HepG2 (cell line): ENCODE data around the gene ZC3H4. TPM values are rescaled to one million over a fixed set of nuclear protein-coding genes. Genes with fewer than 3 reads are reported as not detected.

Source experiments
- ATAC-seq: fragments of 200-7000 bp; cut with Tn5 transposase; 3 replicates; pipeline ENCODE4 v1.9.1; 2020; ENCODE audit warnings: mild to moderate bottlenecking, moderate library complexity
- BruUV-seq: library from RNA; stranded (reverse); fragments of 400-500 nt; replicated peaks from 2 replicates; lab custom pipeline; 2021; lab: Mats Ljungman, UMichigan
- CTCF ChIA-PET: fragments of 300-600 bp; formaldehyde crosslinking; extraction: SDS; loops from one replicate; lab custom pipeline; 2021; ENCODE audit warnings: low total read pairs, inconsistent platforms, low intra/inter-chr PET ratio; lab: Yijun Ruan, JAX
- POLR2A ChIA-PET: fragments of 350-600 bp; sonication (Branson Sonifier 250); formaldehyde crosslinking; loops from one replicate; lab custom pipeline; 2020; ENCODE audit warnings: antibody characterized with exemption, inconsistent platforms; lab: Yijun Ruan, JAX
- DNase-seq: peaks from one replicate; pipeline ENCODE4 v3.0.0-alpha.2; 2015; ENCODE audit warnings: low spot score
- FAIRE-seq: peaks from 3 replicates; lab custom pipeline; 2011; peaks lifted over from hg19 to GRCh38; lab: Jason Lieb, UNC
- H2AFZ ChIP-seq: one replicate; pipeline ENCODE4 v1.6.1; 2011; ENCODE audit warnings: low read length, inconsistent platforms
- H3K27ac ChIP-seq: fragments of 300-600 bp; 3 replicates; pipeline ENCODE4 v1.8.0; 2011; ENCODE audit warnings: mixed run types, mild to moderate bottlenecking, mixed read lengths, low read length, inconsistent platforms; ENCODE audit not compliant: insufficient read depth; ENCODE audit errors: extremely low read length
- H3K27me3 ChIP-seq, 2 experiments: fragments of 200-600 bp in 1 of 2; 2 replicates in 1 of 2; 3 replicates in 1 of 2; pipeline versions ENCODE4 v1.6.0 to v1.8.0; 2011; ENCODE audit warnings: low read length in 2 of 2, mild to moderate bottlenecking in 2 of 2, moderate library complexity in 2 of 2, inconsistent platforms in 1 of 2; ENCODE audit not compliant: insufficient read depth in 2 of 2, control insufficient read depth in 1 of 2
- H3K36me3 ChIP-seq, 2 experiments: fragments of 200-600 bp in 1 of 2; replicated peaks in 1 of 2; 2 replicates in 1 of 2; 3 replicates in 1 of 2; pipeline versions ENCODE4 v1.5.1 to v1.8.0; 2011; ENCODE audit warnings: low read length in 2 of 2, inconsistent platforms in 1 of 2; ENCODE audit not compliant: insufficient read depth in 2 of 2, control insufficient read depth in 1 of 2
- H3K4me1 ChIP-seq: 2 replicates; pipeline ENCODE4 v1.5.1; 2012; ENCODE audit warnings: low read length, inconsistent platforms; ENCODE audit not compliant: insufficient read depth
- H3K4me2 ChIP-seq: 2 replicates; pipeline ENCODE4 v1.6.0; 2011; ENCODE audit warnings: low read depth, low read length, inconsistent platforms
- H3K4me3 ChIP-seq, 3 experiments: fragments of 200-600 bp in 1 of 3; sonication (generic), shearing (Covaris generic) in 1 of 3; replicated peaks in 1 of 3; 2 replicates each; pipeline ENCODE4 v1.5.1; 2011 to 2016; ENCODE audit warnings: low read length in 3 of 3, inconsistent platforms in 2 of 3, low read depth in 2 of 3, mild to moderate bottlenecking in 2 of 3, control low read depth in 1 of 3, mixed read lengths in 1 of 3; ENCODE audit not compliant: insufficient read depth in 1 of 3
- H3K79me2 ChIP-seq: one replicate; pipeline ENCODE4 v1.6.1; 2011; ENCODE audit warnings: low read length, inconsistent platforms; ENCODE audit not compliant: insufficient read depth
- H3K9ac ChIP-seq: 2 replicates; pipeline ENCODE4 v1.6.0; 2011; ENCODE audit warnings: mild to moderate bottlenecking, low read depth, low read length, inconsistent platforms; ENCODE audit not compliant: insufficient read depth
- H3K9me3 ChIP-seq: 2 replicates; pipeline ENCODE4 v1.5.1; 2012; ENCODE audit warnings: mild to moderate bottlenecking, low read length
- H4K20me1 ChIP-seq: 2 replicates; pipeline ENCODE4 v1.6.0; 2011; ENCODE audit warnings: inconsistent platforms, mild to moderate bottlenecking, low read length, moderate library complexity; ENCODE audit not compliant: insufficient read depth
- E2F2 ChIP-seq: sonication (generic); formaldehyde crosslinking; IDR thresholded peaks from 2 replicates; pipeline ENCODE4 v1.4.0; 2020; ENCODE audit warnings: missing genetic modification reagents, borderline replicate concordance
- HOXA3 ChIP-seq: sonication (generic); formaldehyde crosslinking; IDR thresholded peaks from 2 replicates; pipeline ENCODE4 v1.5.0; 2020; ENCODE audit warnings: missing genetic modification reagents
- HOXA5 ChIP-seq: sonication (generic); formaldehyde crosslinking; IDR thresholded peaks from 2 replicates; pipeline ENCODE4 v1.4.0; 2020; ENCODE audit warnings: missing genetic modification reagents
- MBD4 ChIP-seq: IDR thresholded peaks from 2 replicates; pipeline ENCODE4 v1.6.1; 2012; ENCODE audit warnings: low read length, inconsistent platforms, borderline replicate concordance
- NFATC3 ChIP-seq: sonication (generic); formaldehyde crosslinking; IDR thresholded peaks from 2 replicates; pipeline ENCODE4 v1.5.1; 2020; ENCODE audit warnings: mild to moderate bottlenecking, missing genetic modification reagents
- POLR2A ChIP-seq, 2 experiments: IDR thresholded peaks; 2 replicates each; pipeline ENCODE4 v1.6.1; 2011; ENCODE audit warnings: low read depth in 2 of 2, low read length in 2 of 2, mild to moderate bottlenecking in 1 of 2, moderate library complexity in 1 of 2; ENCODE audit not compliant: insufficient read depth in 1 of 2
- ZFP91 ChIP-seq: sonication (generic); formaldehyde crosslinking; IDR thresholded peaks from 2 replicates; pipeline ENCODE4 v1.9.0; 2022; ENCODE audit warnings: missing genetic modification reagents, mild to moderate bottlenecking, borderline replicate concordance
- ZNF496 ChIP-seq: sonication (generic); formaldehyde crosslinking; IDR thresholded peaks from 2 replicates; pipeline ENCODE4 v1.8.1; 2023; ENCODE audit warnings: mild to moderate bottlenecking, moderate library complexity, missing genetic modification reagents; ENCODE audit not compliant: insufficient replicate concordance
- ZNF512 ChIP-seq: sonication (generic); formaldehyde crosslinking; IDR thresholded peaks from 2 replicates; pipeline ENCODE4 v1.4.0; 2020; ENCODE audit warnings: mild to moderate bottlenecking, missing genetic modification reagents
- ZNF549 ChIP-seq: sonication (generic); formaldehyde crosslinking; IDR thresholded peaks from 2 replicates; pipeline ENCODE4 v1.5.0; 2020; ENCODE audit warnings: missing genetic modification reagents
- WGBS: methylation state at CpG from one replicate; pipeline ENCODE4 v1.1.6; 2017; ENCODE audit warnings: low lambda C conversion rate; 5-methylcytosine and 5-hydroxymethylcytosine counted together
- in situ Hi-C: cut with HindIII; loops from 2 replicates; pipeline ENCODE4 v1.10.0; 2017; ENCODE audit warnings: low pct_unique_long_range_greater_than_20kb; ENCODE audit not compliant: extremely low pct_ligation_motif_present
- intact Hi-C: fragments of 100-400 bp; cut with micrococcal nuclease; formaldehyde crosslinking; loops from one replicate; pipeline ENCODE4 v1.10.0; 2022; ENCODE audit not compliant: unreplicated experiment
- polyA plus RNA-seq, 8 experiments: library from polyadenylated mRNA; depleted of rRNA in 3 of 8; stranded (reverse) in 7 of 8; unstranded in 1 of 8; fragments of >200 nt; fragmentation: Illumina TruSeq in 4 of 8; extraction: Trizol in 4 of 8; gene quantifications; 2 replicates each; pipeline versions ENCODE4 v1.2.1 to v1.2.3, GENCODE V29; 2011 to 2016; ENCODE audit warnings: low read depth in 4 of 8, missing spikeins in 1 of 8, mixed read lengths in 1 of 8; ENCODE audit not compliant: insufficient read depth in 1 of 8
- total RNA-seq, 5 experiments: library from RNA; depleted of rRNA; stranded (reverse); fragments of >200 nt; fragmentation: Illumina TruSeq; extraction: Trizol; gene quantifications; 2 replicates each; pipeline ENCODE4 v1.2.3, GENCODE V29; 2016; ENCODE audit warnings: low read depth in 1 of 5
- TF ChIP-seq, protein P1 (sequence below): sonication (generic); formaldehyde crosslinking; IDR thresholded peaks from 2 replicates; pipeline ENCODE4 v1.4.0; 2020; ENCODE audit warnings: low read depth, mild to moderate bottlenecking, missing genetic modification reagents
- TF ChIP-seq, protein P2 (sequence below): IDR thresholded peaks from 2 replicates; pipeline ENCODE4 v1.6.1; 2016

The ZC3H4 gene
- total and polyA plus RNA-seq, 2 of the 13 experiments (the other 11 are each of a cell fraction or from before 2014, with no cell fraction given) = 1.8 to 10.7 TPM

- TF ChIP-seq ZNF512 (no peak), NFATC3 (CRISPR knock-in tag) (no peak), E2F2 (CRISPR knock-in tag) (no peak), HOXA3 (CRISPR knock-in tag) (no peak)
- TF ChIP-seq, protein P1, sequence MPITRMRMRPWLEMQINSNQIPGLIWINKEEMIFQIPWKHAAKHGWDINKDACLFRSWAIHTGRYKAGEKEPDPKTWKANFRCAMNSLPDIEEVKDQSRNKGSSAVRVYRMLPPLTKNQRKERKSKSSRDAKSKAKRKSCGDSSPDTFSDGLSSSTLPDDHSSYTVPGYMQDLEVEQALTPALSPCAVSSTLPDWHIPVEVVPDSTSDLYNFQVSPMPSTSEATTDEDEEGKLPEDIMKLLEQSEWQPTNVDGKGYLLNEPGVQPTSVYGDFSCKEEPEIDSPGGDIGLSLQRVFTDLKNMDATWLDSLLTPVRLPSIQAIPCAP (CRISPR knock-in tag) = no peak
- TF ChIP-seq, protein P2, sequence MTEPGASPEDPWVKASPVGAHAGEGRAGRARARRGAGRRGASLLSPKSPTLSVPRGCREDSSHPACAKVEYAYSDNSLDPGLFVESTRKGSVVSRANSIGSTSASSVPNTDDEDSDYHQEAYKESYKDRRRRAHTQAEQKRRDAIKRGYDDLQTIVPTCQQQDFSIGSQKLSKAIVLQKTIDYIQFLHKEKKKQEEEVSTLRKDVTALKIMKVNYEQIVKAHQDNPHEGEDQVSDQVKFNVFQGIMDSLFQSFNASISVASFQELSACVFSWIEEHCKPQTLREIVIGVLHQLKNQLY (CRISPR knock-in tag) = no peak
Observed at GRCh38 chr19:47124937-47125668, 11.5 kb upstream of the ZC3H4 start (continued).

- no peak for FAIRE-seq
- in situ Hi-C loops = loop anchor here (10.0 kb wide), 1 partner anchor 99 kb away; no protein-coding TSS in a partner anchor
- BruUV-seq = no TSS peak
- TF ChIP-seq HOXA5 (CRISPR knock-in tag) (no peak), POLR2A (IDR thresholded peaks at IDR 0.05; ENCODE audit: insufficient read depth in 1 of 2, low read depth in 2 of 2, low read length in 2 of 2) (no peak), MBD4 (no peak), ZNF496 (no peak), ZFP91 (CRISPR knock-in tag) (no peak), ZNF549 (CRISPR knock-in tag) (no peak)
- TF ChIP-seq, all 625 proteins: peak for 0
- no peaks in the 10 kb centered on the region for H3K9me3 ChIP-seq
- no peak overlapping the region for H3K27ac ChIP-seq
- H3K9ac ChIP-seq = no peak overlapping the region
- H3K4me3 ChIP-seq = no peak overlapping the region
- H3K4me1 ChIP-seq = peaks cover 41% of the 10 kb centered on the region
- H4K20me1 ChIP-seq = no peaks in the 10 kb centered on the region
- intact Hi-C loops = no loop called here
- H3K79me2 ChIP-seq = no peaks in the 10 kb centered on the region
- 85% methylated on average over 7 of the region's 7 CpGs for WGBS
- H3K36me3 ChIP-seq = no peaks in the 10 kb centered on the region
- H3K4me2 ChIP-seq = no peak overlapping the region
- no peak overlapping the region for H2AFZ ChIP-seq
- ChIA-PET POLR2A (interaction anchor here (2.8 to 5.1 kb wide), 2 partner anchors 9 to 43 kb away, joined by 19 to 27 read pairs; partner anchors contain the start of gene ZC3H4), CTCF (interaction anchor here (1.9 kb wide), 1 partner anchor 44 kb away, joined by 11 read pairs; no protein-coding TSS in a partner anchor)
- ATAC-seq (no peak), DNase-seq (no peak)
- H3K27me3 ChIP-seq = no peaks in the 10 kb centered on the region
Observed at GRCh38 chr19:47123406-47123805, 9.8 kb upstream of the ZC3H4 start.
